Inflammatory macrophage (primary cell): ENCODE data around the gene LRP1-AS.

Experiments
- DNase-seq, 2 donors: peaks; one replicate each; pipeline ENCODE4 v3.0.0-alpha.2; 2020 to 2022

Gene LRP1-AS

DNA sequence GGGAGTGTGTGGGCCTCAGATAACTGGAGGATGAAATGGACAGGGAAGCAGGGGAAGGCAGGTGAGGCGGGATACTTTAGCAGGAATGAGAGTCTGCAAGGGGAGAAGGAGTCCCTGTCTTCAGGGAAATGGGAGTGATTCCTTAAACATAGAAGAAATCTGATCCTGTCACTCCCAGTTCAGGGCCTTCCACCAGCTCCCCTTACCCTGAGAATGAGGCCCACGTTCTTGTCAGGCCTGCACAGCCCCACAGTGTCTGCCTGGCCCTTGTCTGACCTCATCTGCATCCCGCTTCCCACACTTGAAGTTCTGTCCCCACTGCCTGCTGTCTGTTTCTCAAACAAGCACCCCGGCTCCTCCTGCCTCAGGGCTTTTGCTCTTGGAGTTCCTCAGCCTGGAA lies 12.6 kb upstream of the LRP1-AS start:
- no peak for DNase-seq

- peak; percentile 11 to 34 for DNase-seq
These were observed 11.9 kb upstream of the LRP1-AS start for GRCh38 chr12:57159311-57159710.

- DNase-seq, result no peak
These were observed 11.2 kb upstream of the LRP1-AS start for GRCh38 chr12:57158665-57159064.

- DNase-seq, result no peak
These were observed 10.8 kb upstream of the LRP1-AS start for GRCh38 chr12:57158186-57158585.

GRCh38 chr12:57157588-57158173 lies 10.3 kb upstream of the LRP1-AS start:
- DNase-seq, result peak; percentile 83 to 84

DNA sequence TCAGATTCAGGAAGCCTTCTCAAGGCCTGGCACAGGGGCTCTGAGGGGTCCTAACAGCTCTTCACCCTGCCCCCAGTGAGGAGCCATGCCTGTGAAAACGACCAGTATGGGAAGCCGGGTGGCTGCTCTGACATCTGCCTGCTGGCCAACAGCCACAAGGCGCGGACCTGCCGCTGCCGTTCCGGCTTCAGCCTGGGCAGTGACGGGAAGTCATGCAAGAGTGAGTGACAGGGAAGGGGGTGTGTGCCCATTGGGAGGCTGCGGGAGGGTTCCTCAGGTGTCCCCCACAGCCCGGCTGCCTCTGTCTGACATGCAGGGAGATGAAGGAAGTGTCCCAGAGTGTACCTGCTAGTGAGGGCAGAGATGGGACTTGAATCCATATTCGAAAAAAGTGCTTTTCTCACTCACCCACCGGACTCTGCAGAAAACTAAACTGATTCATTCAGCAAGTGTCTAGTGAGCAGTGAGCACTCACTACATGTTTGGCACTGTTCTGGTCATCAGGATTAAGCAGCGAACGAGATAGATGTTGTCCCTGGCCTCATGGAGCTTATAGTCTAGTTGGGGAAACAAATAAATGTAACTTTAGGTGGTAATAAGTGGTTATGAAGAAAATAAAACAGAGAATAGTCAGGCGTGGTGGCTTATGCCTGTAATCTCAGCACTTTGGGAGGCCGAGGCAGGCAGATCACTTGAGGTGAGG lies 9.4 kb upstream of the LRP1-AS start:
- peak; percentile 50 to 64 for DNase-seq

GRCh38 chr12:57154804-57155434 lies 7.5 kb upstream of the LRP1-AS start:
- DNase-seq, result peak in 1 of 2 donors; percentile 36

- no peak for DNase-seq
These were observed 6.7 kb upstream of the LRP1-AS start for GRCh38 chr12:57154076-57154475.

- peak; percentile 57 for DNase-seq
These were observed 6.1 kb upstream of the LRP1-AS start for GRCh38 chr12:57153415-57153997.

DNA sequence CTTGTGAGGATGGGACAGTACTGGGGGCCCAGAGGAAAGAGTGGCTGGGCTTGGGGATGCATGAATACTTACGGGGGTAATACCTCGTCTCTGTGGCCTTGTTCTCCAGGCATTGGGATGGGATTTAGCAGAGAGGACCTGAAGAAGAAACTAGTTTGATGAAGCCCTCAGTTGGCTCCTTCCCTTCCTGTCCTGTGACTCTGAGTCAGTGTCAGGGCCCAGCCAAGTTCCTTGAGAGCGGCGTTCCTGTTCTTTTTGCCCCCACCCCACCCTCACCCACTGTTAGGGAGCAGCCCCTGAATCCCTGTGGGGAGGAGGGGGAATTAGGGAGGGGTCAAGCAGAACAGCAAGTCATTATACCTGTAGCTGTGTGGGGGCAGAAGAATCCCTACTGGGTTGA lies 5.2 kb upstream of the LRP1-AS start:
- DNase-seq, result peak; percentile 70 to 86

DNA sequence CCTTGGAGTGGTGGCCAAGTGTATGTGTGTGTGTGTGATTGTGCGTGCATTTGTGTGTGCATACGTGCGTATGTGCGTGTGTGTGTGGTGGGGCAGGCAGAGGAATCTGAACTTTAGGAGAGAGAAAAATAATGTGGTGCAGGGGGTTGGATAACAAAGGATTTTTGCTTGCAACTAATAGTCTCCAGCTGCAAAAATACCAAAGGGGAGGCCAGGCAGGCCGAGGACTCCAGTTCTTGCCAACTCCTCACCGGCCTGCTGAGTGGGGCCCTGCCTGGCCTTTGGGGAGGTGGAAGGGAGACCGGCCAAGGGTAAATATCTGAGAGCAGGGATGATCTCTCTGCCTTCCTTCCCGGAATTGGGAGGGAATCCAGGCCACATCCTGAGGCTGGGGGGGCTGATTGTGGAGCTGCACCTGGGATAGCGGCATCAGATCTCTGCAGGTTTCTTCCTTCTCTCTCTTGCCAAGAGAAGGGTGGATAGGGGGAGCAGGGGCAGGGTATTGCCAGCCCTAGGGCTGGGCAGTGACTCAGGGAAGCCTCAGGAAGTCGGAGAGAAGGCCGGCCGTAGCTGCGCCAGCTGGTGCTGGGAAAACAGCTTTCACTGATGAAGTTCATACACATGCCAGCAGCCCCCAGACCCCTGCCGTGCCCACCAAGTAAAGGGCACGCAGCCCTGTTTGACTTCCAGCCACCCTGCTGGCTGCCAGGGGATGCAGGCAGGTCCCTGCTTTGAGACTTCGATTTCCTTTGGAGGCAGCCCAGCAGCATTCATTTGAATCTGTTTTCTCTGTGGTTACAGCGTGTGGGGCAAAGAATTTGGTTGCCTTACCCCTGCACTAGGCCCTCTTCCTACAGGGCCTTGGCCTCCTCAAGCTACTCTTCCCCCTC lies 4.6 kb upstream of the LRP1-AS start:
- DNase-seq, result no peak

DNA sequence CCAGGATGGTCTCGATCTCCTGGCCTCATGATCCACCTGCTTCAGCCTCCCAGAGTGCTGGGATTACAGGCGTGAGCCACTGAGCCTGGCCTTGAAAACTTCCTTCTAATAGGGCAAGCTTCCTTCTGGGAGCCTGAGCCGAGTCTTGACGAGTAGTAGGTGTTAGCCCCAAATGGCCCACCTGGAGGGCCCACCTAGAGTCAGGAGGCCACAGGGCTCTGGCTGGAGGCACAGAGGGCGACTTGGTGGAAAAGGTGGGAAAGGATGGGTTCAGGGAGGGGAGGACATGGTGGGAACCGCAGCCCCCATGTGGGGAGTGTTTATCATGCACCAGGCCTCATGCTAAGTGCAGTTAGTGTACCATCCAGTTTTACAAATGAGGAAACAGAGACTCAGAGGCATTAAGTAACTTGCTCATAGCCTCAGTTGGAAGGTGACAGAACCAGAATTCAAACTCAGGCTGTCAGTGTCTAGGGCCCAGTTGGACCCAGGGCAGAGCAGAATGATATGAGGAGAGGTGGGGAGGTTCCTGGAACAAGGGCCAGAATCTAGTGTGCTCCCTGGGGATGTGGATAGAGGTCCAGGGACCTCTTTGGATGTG lies 3.1 kb upstream of the LRP1-AS start:
- DNase-seq, result no peak

GRCh38 chr12:57149245-57149900 lies 2.0 kb upstream of the LRP1-AS start:
- DNase-seq, result no peak

- DNase-seq, result peak; percentile 64 to 68
These were observed 1.2 kb upstream of the LRP1-AS start for GRCh38 chr12:57148469-57149244.

- no peak for DNase-seq
These were observed 1.3 kb downstream of the LRP1-AS start for GRCh38 chr12:57146092-57146491.

GRCh38 chr12:57145460-57146059 lies 1.9 kb downstream of the LRP1-AS start:
- no peak for DNase-seq

DNA sequence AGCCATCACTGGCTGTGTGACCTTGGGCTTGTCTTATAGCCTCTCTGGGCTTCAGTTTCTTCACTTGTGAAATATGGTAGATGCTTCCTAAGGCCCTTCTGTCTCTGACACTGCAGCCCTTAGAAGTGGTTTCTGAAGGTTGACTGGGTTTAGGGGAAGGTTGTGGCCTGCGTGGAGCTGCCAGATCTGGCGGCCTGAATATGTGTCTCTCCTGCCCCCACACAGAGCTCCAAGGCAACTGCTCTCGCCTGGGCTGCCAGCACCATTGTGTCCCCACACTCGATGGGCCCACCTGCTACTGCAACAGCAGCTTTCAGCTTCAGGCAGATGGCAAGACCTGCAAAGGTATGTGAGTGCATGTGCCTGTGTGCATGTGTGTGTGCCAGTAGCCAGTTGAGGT lies 4.0 kb downstream of the LRP1-AS start:
- DNase-seq, result no peak

GRCh38 chr12:57142727-57143126 lies 4.7 kb downstream of the LRP1-AS start:
- no peak for DNase-seq

- no peak for DNase-seq
These were observed 5.3 kb downstream of the LRP1-AS start for GRCh38 chr12:57142121-57142520.

DNA sequence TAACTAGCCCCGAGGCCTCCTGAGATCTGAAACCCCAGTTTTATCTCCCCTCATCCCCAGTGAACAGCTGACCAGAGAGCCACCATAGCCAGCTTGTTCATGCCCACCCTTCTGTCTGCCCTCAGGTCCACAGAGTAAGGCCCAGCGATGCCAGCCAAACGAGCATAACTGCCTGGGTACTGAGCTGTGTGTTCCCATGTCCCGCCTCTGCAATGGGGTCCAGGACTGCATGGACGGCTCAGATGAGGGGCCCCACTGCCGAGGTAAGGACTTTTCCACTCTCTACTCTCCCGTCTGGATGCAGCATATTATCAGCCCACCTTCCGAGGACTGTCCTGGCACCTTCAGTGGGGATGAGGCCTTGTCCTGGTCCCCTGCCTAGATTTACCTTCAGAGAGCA lies 6.2 kb downstream of the LRP1-AS start:
- no peak for DNase-seq
